GM23248 (cell line): ENCODE measurements around the gene SMARCA2. TPM values are rescaled to one million over a fixed set of nuclear protein-coding genes. Genes with fewer than 3 reads are reported as not detected.

Source experiments
- DNase-seq: peaks from one replicate; pipeline ENCODE4 v3.0.0-alpha.2; 2015
- H2AFZ ChIP-seq: fragments of 200-600 bp; sonication (generic); 2 replicates; pipeline ENCODE4 v1.6.1; 2016; ENCODE audit warnings: antibody characterized with exemption
- H3F3A ChIP-seq: fragments of 200-600 bp; sonication (generic); 2 replicates; pipeline ENCODE4 v1.6.1; 2016; ENCODE audit warnings: mild to moderate bottlenecking, antibody characterized with exemption, mixed run types; ENCODE audit not compliant: insufficient read depth
- H3K27ac ChIP-seq: fragments of 200-600 bp; sonication (generic); 2 replicates; pipeline ENCODE4 v1.5.1; 2016; ENCODE audit warnings: mild to moderate bottlenecking
- H3K27me3 ChIP-seq: fragments of 200-600 bp; sonication (generic); replicated peaks from 2 replicates; pipeline ENCODE4 v1.6.1; 2016; ENCODE audit warnings: mild to moderate bottlenecking; ENCODE audit not compliant: insufficient read depth
- H3K36me3 ChIP-seq: fragments of 200-600 bp; sonication (generic); 2 replicates; pipeline ENCODE4 v1.6.1; 2016; ENCODE audit warnings: low read depth, mild to moderate bottlenecking
- H3K4me1 ChIP-seq: fragments of 200-600 bp; sonication (generic); 2 replicates; pipeline ENCODE4 v1.6.1; 2016; ENCODE audit warnings: mild to moderate bottlenecking; ENCODE audit not compliant: insufficient read depth
- H3K4me2 ChIP-seq: fragments of 200-600 bp; sonication (generic); one replicate; pipeline ENCODE4 v1.6.1; 2016; ENCODE audit warnings: mild to moderate bottlenecking; ENCODE audit not compliant: unreplicated experiment
- H3K4me3 ChIP-seq: fragments of 200-600 bp; sonication (generic); 2 replicates; pipeline ENCODE4 v1.5.1; 2016; ENCODE audit warnings: mild to moderate bottlenecking
- H3K79me2 ChIP-seq: fragments of 200-600 bp; sonication (generic); 2 replicates; pipeline ENCODE4 v1.6.1; 2016; ENCODE audit warnings: mild to moderate bottlenecking; ENCODE audit not compliant: insufficient read depth
- H3K9ac ChIP-seq: fragments of 200-600 bp; sonication (generic); 2 replicates; pipeline ENCODE4 v1.6.1; 2016; ENCODE audit warnings: mild to moderate bottlenecking
- H3K9me2 ChIP-seq: fragments of 200-600 bp; sonication (generic); 2 replicates; pipeline ENCODE4 v1.6.1; 2016; ENCODE audit warnings: mixed run types, mild to moderate bottlenecking, moderate library complexity; ENCODE audit not compliant: insufficient read depth
- H3K9me3 ChIP-seq: fragments of 200-600 bp; sonication (generic); one replicate; pipeline ENCODE4 v1.6.1; 2017; ENCODE audit warnings: low read depth
- H4K20me1 ChIP-seq: fragments of 200-600 bp; sonication (generic); 2 replicates; pipeline ENCODE4 v1.6.0; 2016; ENCODE audit not compliant: insufficient read depth
- EZH2 ChIP-seq: fragments of 200-600 bp; sonication (generic); IDR thresholded peaks from 2 replicates; pipeline ENCODE4 v1.6.1; 2018; ENCODE audit warnings: antibody characterized with exemption, mild to moderate bottlenecking; ENCODE audit not compliant: insufficient read depth, poor library complexity, severe bottlenecking
- EZH2phosphoT487 ChIP-seq: fragments of 200-600 bp; sonication (generic); IDR thresholded peaks from 2 replicates; pipeline ENCODE4 v1.6.1; 2018; ENCODE audit warnings: antibody characterized with exemption, moderate library complexity, mild to moderate bottlenecking, low read depth; ENCODE audit not compliant: insufficient read depth
- WGBS, 2 experiments: methylation state at CpG; one replicate each; pipeline ENCODE4 v1.1.6; 2015 to 2017; ENCODE audit warnings: low lambda C conversion rate in 2 of 2, low coverage in 1 of 2; ENCODE audit errors: missing lambda C conversion rate in 2 of 2; 5-methylcytosine and 5-hydroxymethylcytosine counted together
- in situ Hi-C: fragments of 300-500 bp; cut with MboI; formaldehyde crosslinking; loops from 2 replicates; pipeline ENCODE4 v1.15.0; 2020
- polyA plus RNA-seq: library from polyadenylated mRNA; unstranded; fragments of >200 nt; fragmentation: Nextera tagmentation; extraction: Ambion mirVana; gene quantifications from 2 replicates; pipeline ENCODE4 v1.2.1, GENCODE V29; 2016
- total RNA-seq: library from RNA; depleted of rRNA; stranded (reverse); fragments of >200 nt; shearing (Covaris generic); gene quantifications from 2 replicates; pipeline ENCODE4 v1.2.3, GENCODE V29; 2014

SMARCA2 gene
- total and polyA plus RNA-seq, 2 experiments from 2014 or later = 26.7 to 47.4 TPM

GRCh38 chr9:2159521-2160454 lies 144.6 kb downstream of the SMARCA2 start:
- in situ Hi-C loops = no loop called here

GRCh38 chr9:2161661-2162060 lies 146.5 kb downstream of the SMARCA2 start:
- Histone ChIP-seq H3K4me2 (no peak overlapping the region), H3K9me3 (no peaks in the 10 kb centered on the region), H4K20me1 (no peaks in the 10 kb centered on the region), H3F3A (peaks cover 24% of the 10 kb centered on the region), H3K9me2 (no peaks in the 10 kb centered on the region), H2AFZ (no peak overlapping the region), H3K36me3 (0 out of 2 replicates have a peak, but pooled peaks cover 5% of the 10 kb centered on the region), H3K4me1 (peaks cover 17% of the 10 kb centered on the region), H3K9ac (no peak overlapping the region), H3K79me2 (peaks cover 76% of the 10 kb centered on the region), H3K4me3 (no peak overlapping the region), H3K27me3 (no peaks in the 10 kb centered on the region), H3K27ac (no peak overlapping the region)
- TF ChIP-seq EZH2 (no peak), EZH2phosphoT487 (no peak)
- DNase-seq = no peak
- WGBS, 2 experiments = 93 to 94% methylated on average over 13 of the region's 13 CpGs
- in situ Hi-C loops = no loop called here

More at GRCh38 chr9:2159521-2160454, 144.6 kb downstream of the SMARCA2 start:
- H3K4me2 ChIP-seq = peak overlapping the region; percentile 99
- TF ChIP-seq EZH2phosphoT487 (no peak), EZH2 (no peak)
- H3K9me2 ChIP-seq = no peaks in the 10 kb centered on the region
- peak; percentile 54 for DNase-seq
- no peaks in the 10 kb centered on the region for H4K20me1 ChIP-seq
- H3F3A ChIP-seq = peaks cover 26% of the 10 kb centered on the region
- peak overlapping the region; percentile 76 for H3K4me3 ChIP-seq
- H3K9ac ChIP-seq = peak overlapping the region; percentile 84
- H3K4me1 ChIP-seq = peaks cover 17% of the 10 kb centered on the region
- H3K79me2 ChIP-seq = peaks cover 81% of the 10 kb centered on the region
- peak overlapping the region; percentile 85 for H2AFZ ChIP-seq
- H3K27ac ChIP-seq = peak overlapping the region; percentile 83
- WGBS, 2 experiments = 7 to 10% methylated on average over 13 of the region's 13 CpGs
- H3K9me3 ChIP-seq = no peaks in the 10 kb centered on the region
- H3K27me3 ChIP-seq = no peaks in the 10 kb centered on the region
- H3K36me3 ChIP-seq = 0 out of 2 replicates have a peak, but pooled peaks cover 5% of the 10 kb centered on the region

- Histone ChIP-seq H3K27ac (no peak overlapping the region), H3K9ac (no peak overlapping the region), H3K4me3 (no peak overlapping the region), H2AFZ (no peak overlapping the region), H3K27me3 (no peaks in the 10 kb centered on the region), H3K36me3 (0 out of 2 replicates have a peak, but pooled peaks cover 5% of the 10 kb centered on the region), H3K9me3 (no peaks in the 10 kb centered on the region), H3K9me2 (no peaks in the 10 kb centered on the region), H3K79me2 (peaks cover 71% of the 10 kb centered on the region), H4K20me1 (no peaks in the 10 kb centered on the region), H3F3A (peaks cover 7% of the 10 kb centered on the region), H3K4me2 (no peak overlapping the region), H3K4me1 (peaks cover 8% of the 10 kb centered on the region)
- TF ChIP-seq EZH2 = no peak
- TF ChIP-seq EZH2phosphoT487 = no peak
- no peak for DNase-seq
- in situ Hi-C loops = no loop called here
- WGBS, 2 experiments = 77 to 78% methylated on average over 6 of the region's 6 CpGs
Observed at GRCh38 chr9:2163231-2163885, 148.2 kb downstream of the SMARCA2 start.

- Histone ChIP-seq H4K20me1 (no peaks in the 10 kb centered on the region), H3K4me2 (no peak overlapping the region), H3K9me2 (no peaks in the 10 kb centered on the region), H2AFZ (no peak overlapping the region), H3K27ac (no peak overlapping the region), H3K9me3 (no peaks in the 10 kb centered on the region), H3F3A (no peaks in the 10 kb centered on the region), H3K27me3 (no peaks in the 10 kb centered on the region), H3K79me2 (peaks cover 62% of the 10 kb centered on the region), H3K9ac (no peak overlapping the region), H3K4me1 (peaks cover 8% of the 10 kb centered on the region), H3K4me3 (no peak overlapping the region), H3K36me3 (0 out of 2 replicates have a peak, but pooled peaks cover 5% of the 10 kb centered on the region)
- DNase-seq = no peak
- in situ Hi-C loops = no loop called here
- 96 to 100% methylated on average over 1 of the region's 1 CpG for WGBS, 2 experiments
- TF ChIP-seq EZH2 (no peak), EZH2phosphoT487 (no peak)
Observed at GRCh38 chr9:2164268-2164667, 149.1 kb downstream of the SMARCA2 start.
